HepG2 (cell line): ENCODE results near the gene GCG. TPM values are rescaled to one million over a fixed set of nuclear protein-coding genes. Genes with fewer than 3 reads are reported as not detected.
A peak's percentile ranks its signal among the peaks of the same experiment; 100 is the strongest.

ENCODE experiments used
- ATM ChIP-seq: fragments of 450-650 bp; IDR thresholded peaks from 2 replicates; pipeline ENCODE4 v1.7.1; 2017; ENCODE audit warnings: mild to moderate bottlenecking, borderline replicate concordance
- CAMTA2 ChIP-seq: sonication (generic); formaldehyde crosslinking; IDR thresholded peaks from 2 replicates; pipeline ENCODE4 v1.4.0; 2020; ENCODE audit warnings: mild to moderate bottlenecking, missing genetic modification reagents, borderline replicate concordance
- HNRNPUL1 ChIP-seq: fragments of 200-400 bp; formaldehyde crosslinking; IDR thresholded peaks from 2 replicates; pipeline ENCODE4 v1.6.1; 2017; ENCODE audit warnings: low read depth, mild to moderate bottlenecking, low read length, moderate library complexity
- JUN ChIP-seq: sonication (generic); formaldehyde crosslinking; IDR thresholded peaks from 2 replicates; pipeline ENCODE4 v1.4.0; 2020; ENCODE audit warnings: mild to moderate bottlenecking, missing genetic modification reagents
- MAF1 ChIP-seq: sonication (generic); formaldehyde crosslinking; IDR thresholded peaks from 2 replicates; pipeline ENCODE4 v1.5.0; 2020; ENCODE audit warnings: missing genetic modification reagents, borderline replicate concordance
- MBNL3 ChIP-seq: fragments of 250-450 bp; sonication (Bioruptor Pico); conservative IDR thresholded peaks from 2 replicates; pipeline ENCODE4 v1.8.0; 2022; ENCODE audit warnings: mild to moderate bottlenecking, inconsistent platforms
- NR3C1 ChIP-seq: sonication (generic); formaldehyde crosslinking; IDR thresholded peaks from 2 replicates; pipeline ENCODE4 v1.4.0; 2020; ENCODE audit warnings: missing genetic modification reagents
- RORA ChIP-seq: sonication (generic); formaldehyde crosslinking; IDR thresholded peaks from 2 replicates; pipeline ENCODE4 v1.5.0; 2020; ENCODE audit warnings: mild to moderate bottlenecking, missing genetic modification reagents, moderate library complexity
- SOX5 ChIP-seq: IDR thresholded peaks from 2 replicates; pipeline ENCODE4 v1.6.1; 2016; ENCODE audit warnings: borderline replicate concordance
- ZNF234 ChIP-seq: sonication (generic); formaldehyde crosslinking; conservative IDR thresholded peaks from 2 replicates; pipeline ENCODE4 v1.5.1; 2020; ENCODE audit warnings: mild to moderate bottlenecking, missing genetic modification reagents
- ZNF274 ChIP-seq: sonication (generic); formaldehyde crosslinking; IDR thresholded peaks from 2 replicates; pipeline ENCODE4 v1.5.1; 2020; ENCODE audit warnings: mild to moderate bottlenecking, missing genetic modification reagents
- ZNF382 ChIP-seq: sonication (generic); formaldehyde crosslinking; IDR thresholded peaks from 2 replicates; pipeline ENCODE4 v1.5.0; 2020; ENCODE audit warnings: missing genetic modification reagents, mild to moderate bottlenecking, borderline replicate concordance
- ZNF556 ChIP-seq: sonication (generic); formaldehyde crosslinking; IDR thresholded peaks from 2 replicates; pipeline ENCODE4 v1.4.0; 2020; ENCODE audit warnings: mild to moderate bottlenecking, missing genetic modification reagents, borderline replicate concordance
- ZNF577 ChIP-seq: sonication (generic); formaldehyde crosslinking; IDR thresholded peaks from 2 replicates; pipeline ENCODE4 v1.4.0; 2020; ENCODE audit warnings: mild to moderate bottlenecking, low read depth, missing genetic modification reagents, borderline replicate concordance
- ZNF746 ChIP-seq: sonication (generic); formaldehyde crosslinking; IDR thresholded peaks from 2 replicates; pipeline ENCODE4 v1.8.0; 2022; ENCODE audit warnings: mild to moderate bottlenecking, missing genetic modification reagents
- polyA plus RNA-seq, 8 experiments: library from polyadenylated mRNA; depleted of rRNA in 3 of 8; stranded (reverse) in 7 of 8; unstranded in 1 of 8; fragments of >200 nt; fragmentation: Illumina TruSeq in 4 of 8; extraction: Trizol in 4 of 8; gene quantifications; 2 replicates each; pipeline versions ENCODE4 v1.2.1 to v1.2.3, GENCODE V29; 2011 to 2016; ENCODE audit warnings: low read depth in 4 of 8, missing spikeins in 1 of 8, mixed read lengths in 1 of 8; ENCODE audit not compliant: insufficient read depth in 1 of 8
- total RNA-seq, 5 experiments: library from RNA; depleted of rRNA; stranded (reverse); fragments of >200 nt; fragmentation: Illumina TruSeq; extraction: Trizol; gene quantifications; 2 replicates each; pipeline ENCODE4 v1.2.3, GENCODE V29; 2016; ENCODE audit warnings: low read depth in 1 of 5
- TF ChIP-seq, protein P1 (sequence below): sonication (generic); formaldehyde crosslinking; IDR thresholded peaks from 2 replicates; pipeline ENCODE4 v1.5.1; 2020; ENCODE audit warnings: mild to moderate bottlenecking, moderate library complexity, missing genetic modification reagents
- TF ChIP-seq, protein P2 (sequence below), 2 experiments: fragments of 450-650 bp in 1 of 2; sonication (generic) in 1 of 2; formaldehyde crosslinking; IDR thresholded peaks; 2 replicates each; pipeline versions ENCODE4 v1.5.0 to v1.8.0; 2020 to 2022; ENCODE audit warnings: mild to moderate bottlenecking in 1 of 2, missing genetic modification reagents in 1 of 2
- TF ChIP-seq, protein P3 (sequence below): sonication (generic); formaldehyde crosslinking; IDR thresholded peaks from 2 replicates; pipeline ENCODE4 v1.4.0; 2020; ENCODE audit warnings: mild to moderate bottlenecking, missing genetic modification reagents
- TF ChIP-seq, protein P4 (sequence below): sonication (generic); formaldehyde crosslinking; IDR thresholded peaks from 2 replicates; pipeline ENCODE4 v1.5.0; 2020; ENCODE audit warnings: mild to moderate bottlenecking, missing genetic modification reagents
- TF ChIP-seq, protein P5 (sequence below): sonication (generic); formaldehyde crosslinking; IDR thresholded peaks from 2 replicates; pipeline ENCODE4 v1.8.0; 2022; ENCODE audit warnings: missing genetic modification reagents, mild to moderate bottlenecking, moderate library complexity, borderline replicate concordance

The GCG gene
- total and polyA plus RNA-seq, 2 of the 13 experiments (the other 11 are each of a cell fraction or from before 2014, with no cell fraction given), result not detected

DNA sequence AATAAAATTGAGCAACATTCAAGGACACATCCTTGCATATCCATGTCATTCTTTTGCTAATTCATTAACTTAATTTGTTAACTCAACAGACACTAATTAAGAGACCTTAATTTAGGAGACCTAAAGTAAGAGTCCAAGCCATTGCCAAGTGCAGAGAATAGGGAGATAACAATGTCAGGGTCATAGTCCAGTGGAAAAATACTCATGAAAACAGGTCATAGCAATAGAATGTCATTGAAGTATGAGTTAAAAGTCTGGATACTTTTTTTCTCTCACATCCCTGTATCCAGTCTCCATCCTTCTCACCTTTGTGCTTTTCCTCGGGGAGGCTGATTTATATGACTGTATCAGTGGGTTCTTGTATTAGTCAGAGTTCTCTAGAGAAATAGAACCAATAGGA is 51.5 kb downstream of the GCG start (continued):
- TF ChIP-seq JUN (CRISPR knock-in tag), result no peak
- no peak for TF ChIP-seq NR3C1 (CRISPR knock-in tag)
- TF ChIP-seq RORA (CRISPR knock-in tag), result no peak
- TF ChIP-seq ZNF234 (CRISPR knock-in tag), result no peak
- TF ChIP-seq, protein P1, sequence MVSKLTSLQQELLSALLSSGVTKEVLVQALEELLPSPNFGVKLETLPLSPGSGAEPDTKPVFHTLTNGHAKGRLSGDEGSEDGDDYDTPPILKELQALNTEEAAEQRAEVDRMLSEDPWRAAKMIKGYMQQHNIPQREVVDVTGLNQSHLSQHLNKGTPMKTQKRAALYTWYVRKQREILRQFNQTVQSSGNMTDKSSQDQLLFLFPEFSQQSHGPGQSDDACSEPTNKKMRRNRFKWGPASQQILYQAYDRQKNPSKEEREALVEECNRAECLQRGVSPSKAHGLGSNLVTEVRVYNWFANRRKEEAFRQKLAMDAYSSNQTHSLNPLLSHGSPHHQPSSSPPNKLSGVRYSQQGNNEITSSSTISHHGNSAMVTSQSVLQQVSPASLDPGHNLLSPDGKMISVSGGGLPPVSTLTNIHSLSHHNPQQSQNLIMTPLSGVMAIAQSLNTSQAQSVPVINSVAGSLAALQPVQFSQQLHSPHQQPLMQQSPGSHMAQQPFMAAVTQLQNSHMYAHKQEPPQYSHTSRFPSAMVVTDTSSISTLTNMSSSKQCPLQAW (CRISPR knock-in tag), result no peak
- no peak for TF ChIP-seq ZNF556 (CRISPR knock-in tag)
- no peak for TF ChIP-seq ZNF746 (CRISPR knock-in tag)
- peak; percentile 79 for TF ChIP-seq SOX5 (CRISPR knock-in tag)
- TF ChIP-seq ZNF274 (CRISPR knock-in tag), result no peak
- TF ChIP-seq, protein P2, sequence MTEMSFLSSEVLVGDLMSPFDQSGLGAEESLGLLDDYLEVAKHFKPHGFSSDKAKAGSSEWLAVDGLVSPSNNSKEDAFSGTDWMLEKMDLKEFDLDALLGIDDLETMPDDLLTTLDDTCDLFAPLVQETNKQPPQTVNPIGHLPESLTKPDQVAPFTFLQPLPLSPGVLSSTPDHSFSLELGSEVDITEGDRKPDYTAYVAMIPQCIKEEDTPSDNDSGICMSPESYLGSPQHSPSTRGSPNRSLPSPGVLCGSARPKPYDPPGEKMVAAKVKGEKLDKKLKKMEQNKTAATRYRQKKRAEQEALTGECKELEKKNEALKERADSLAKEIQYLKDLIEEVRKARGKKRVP (CRISPR knock-in tag; IDR thresholded peaks at IDR 0.05), result no peak
- no peak for TF ChIP-seq CAMTA2 (CRISPR knock-in tag)
- TF ChIP-seq, protein P3, sequence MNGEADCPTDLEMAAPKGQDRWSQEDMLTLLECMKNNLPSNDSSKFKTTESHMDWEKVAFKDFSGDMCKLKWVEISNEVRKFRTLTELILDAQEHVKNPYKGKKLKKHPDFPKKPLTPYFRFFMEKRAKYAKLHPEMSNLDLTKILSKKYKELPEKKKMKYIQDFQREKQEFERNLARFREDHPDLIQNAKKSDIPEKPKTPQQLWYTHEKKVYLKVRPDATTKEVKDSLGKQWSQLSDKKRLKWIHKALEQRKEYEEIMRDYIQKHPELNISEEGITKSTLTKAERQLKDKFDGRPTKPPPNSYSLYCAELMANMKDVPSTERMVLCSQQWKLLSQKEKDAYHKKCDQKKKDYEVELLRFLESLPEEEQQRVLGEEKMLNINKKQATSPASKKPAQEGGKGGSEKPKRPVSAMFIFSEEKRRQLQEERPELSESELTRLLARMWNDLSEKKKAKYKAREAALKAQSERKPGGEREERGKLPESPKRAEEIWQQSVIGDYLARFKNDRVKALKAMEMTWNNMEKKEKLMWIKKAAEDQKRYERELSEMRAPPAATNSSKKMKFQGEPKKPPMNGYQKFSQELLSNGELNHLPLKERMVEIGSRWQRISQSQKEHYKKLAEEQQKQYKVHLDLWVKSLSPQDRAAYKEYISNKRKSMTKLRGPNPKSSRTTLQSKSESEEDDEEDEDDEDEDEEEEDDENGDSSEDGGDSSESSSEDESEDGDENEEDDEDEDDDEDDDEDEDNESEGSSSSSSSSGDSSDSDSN, result no peak
- TF ChIP-seq HNRNPUL1, result no peak
- TF ChIP-seq, protein P4, sequence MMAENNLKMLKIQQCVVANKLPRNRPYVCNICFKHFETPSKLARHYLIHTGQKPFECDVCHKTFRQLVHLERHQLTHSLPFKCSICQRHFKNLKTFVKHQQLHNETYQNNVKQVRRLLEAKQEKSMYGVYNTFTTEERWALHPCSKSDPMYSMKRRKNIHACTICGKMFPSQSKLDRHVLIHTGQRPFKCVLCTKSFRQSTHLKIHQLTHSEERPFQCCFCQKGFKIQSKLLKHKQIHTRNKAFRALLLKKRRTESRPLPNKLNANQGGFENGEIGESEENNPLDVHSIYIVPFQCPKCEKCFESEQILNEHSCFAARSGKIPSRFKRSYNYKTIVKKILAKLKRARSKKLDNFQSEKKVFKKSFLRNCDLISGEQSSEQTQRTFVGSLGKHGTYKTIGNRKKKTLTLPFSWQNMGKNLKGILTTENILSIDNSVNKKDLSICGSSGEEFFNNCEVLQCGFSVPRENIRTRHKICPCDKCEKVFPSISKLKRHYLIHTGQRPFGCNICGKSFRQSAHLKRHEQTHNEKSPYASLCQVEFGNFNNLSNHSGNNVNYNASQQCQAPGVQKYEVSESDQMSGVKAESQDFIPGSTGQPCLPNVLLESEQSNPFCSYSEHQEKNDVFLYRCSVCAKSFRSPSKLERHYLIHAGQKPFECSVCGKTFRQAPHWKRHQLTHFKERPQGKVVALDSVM (CRISPR knock-in tag), result no peak
- TF ChIP-seq, protein P5, sequence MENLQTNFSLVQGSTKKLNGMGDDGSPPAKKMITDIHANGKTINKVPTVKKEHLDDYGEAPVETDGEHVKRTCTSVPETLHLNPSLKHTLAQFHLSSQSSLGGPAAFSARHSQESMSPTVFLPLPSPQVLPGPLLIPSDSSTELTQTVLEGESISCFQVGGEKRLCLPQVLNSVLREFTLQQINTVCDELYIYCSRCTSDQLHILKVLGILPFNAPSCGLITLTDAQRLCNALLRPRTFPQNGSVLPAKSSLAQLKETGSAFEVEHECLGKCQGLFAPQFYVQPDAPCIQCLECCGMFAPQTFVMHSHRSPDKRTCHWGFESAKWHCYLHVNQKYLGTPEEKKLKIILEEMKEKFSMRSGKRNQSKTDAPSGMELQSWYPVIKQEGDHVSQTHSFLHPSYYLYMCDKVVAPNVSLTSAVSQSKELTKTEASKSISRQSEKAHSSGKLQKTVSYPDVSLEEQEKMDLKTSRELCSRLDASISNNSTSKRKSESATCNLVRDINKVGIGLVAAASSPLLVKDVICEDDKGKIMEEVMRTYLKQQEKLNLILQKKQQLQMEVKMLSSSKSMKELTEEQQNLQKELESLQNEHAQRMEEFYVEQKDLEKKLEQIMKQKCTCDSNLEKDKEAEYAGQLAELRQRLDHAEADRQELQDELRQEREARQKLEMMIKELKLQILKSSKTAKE (CRISPR knock-in tag), result no peak
- TF ChIP-seq MBNL3 (CRISPR knock-in tag), result no peak
- TF ChIP-seq ZNF577, result no peak
- TF ChIP-seq ZNF382 (CRISPR knock-in tag), result no peak
- TF ChIP-seq MAF1 (CRISPR knock-in tag), result no peak
- no peak for TF ChIP-seq ATM
